Lower lobe of right lung (tissue), 2 donors: ENCODE data around the gene PXYLP1. TPM values are rescaled to one million over a fixed set of nuclear protein-coding genes. Genes with fewer than 3 reads are reported as not detected.

ENCODE experiments used
- ATAC-seq, 2 donors: fragments of 200-7000 bp; cut with Tn5 transposase; one replicate each; pipeline ENCODE4 v1.9.1; 2020 to 2022; ENCODE audit warnings: mild to moderate bottlenecking in 2 of 2, moderate library complexity in 2 of 2
- DNase-seq: peaks from one replicate; pipeline ENCODE4 v3.0.0-alpha.2; 2020
- H3K27ac ChIP-seq: fragments of 200-600 bp; one replicate; pipeline ENCODE4 v1.8.0; 2022
- H3K27me3 ChIP-seq: fragments of 200-600 bp; one replicate; pipeline ENCODE4 v1.8.0; 2022; ENCODE audit warnings: low read depth
- H3K36me3 ChIP-seq: fragments of 200-600 bp; one replicate; pipeline ENCODE4 v1.8.0; 2022; ENCODE audit warnings: mild to moderate bottlenecking
- H3K4me1 ChIP-seq: fragments of 200-600 bp; one replicate; pipeline ENCODE4 v1.8.0; 2022
- H3K4me3 ChIP-seq: fragments of 200-600 bp; one replicate; pipeline ENCODE4 v1.8.0; 2022; ENCODE audit warnings: mild to moderate bottlenecking
- H3K9me3 ChIP-seq: fragments of 200-600 bp; one replicate; pipeline ENCODE4 v1.8.0; 2022
- CTCF ChIP-seq: fragments of 200-600 bp; IDR thresholded peaks from one replicate; pipeline ENCODE4 v1.8.0; 2022; ENCODE audit warnings: antibody characterized with exemption, mild to moderate bottlenecking
- intact Hi-C: fragments of 100-400 bp; cut with DNase I; formaldehyde crosslinking; loops from one replicate; pipeline ENCODE4 v1.11.0; 2022
- long read RNA-seq: library from polyadenylated mRNA; unstranded; transcript quantifications from one replicate; pipeline ENCODE4 v2.0.0, GENCODE V29; 2021
- total RNA-seq: library from RNA; stranded (reverse); fragmentation: NEBNext Ultra II Directional; extraction: Animal tissue kit (Norgen Biotek cat#: 25700); gene quantifications from one replicate; pipeline ENCODE4 v1.2.1, GENCODE V29; 2021
- donor health status: DM: no; HTN: yes; CAD: no; lungs with severe emphysema.

PXYLP1 gene
- total RNA-seq, result 8.9 TPM
- long read RNA-seq, transcript PXYLP1-201 (6 exons, 3,281 nt), result major isoform, 8 of 27 reads
- long read RNA-seq, partial matches to known transcripts, result 2 of 27 reads
- long read RNA-seq, other reads (novel, unspliced or antisense), result 15 of 27 reads

- H3K27ac ChIP-seq, result peak within 1 kb of the TSS; percentile 87
- peak; percentile 95 to 97 for ATAC-seq
These were observed at the start of gene PXYLP1 for GRCh38 chr3:141231101-141231951. PXYLP1 (plus strand) TSS chr3:141231825; CDS start chr3:141260176, 28,351 bp downstream.

GRCh38 chr3:141183606-141184005, 48.0 kb upstream of the PXYLP1 start:
- no peaks in the 10 kb centered on the region for H3K9me3 ChIP-seq
- no peak overlapping the region for H3K4me3 ChIP-seq
- no peak overlapping the region for H3K27ac ChIP-seq
- ATAC-seq, result no peak
- H3K4me1 ChIP-seq, result no peaks in the 10 kb centered on the region
- intact Hi-C loops, result no loop called here
- no peak for TF ChIP-seq CTCF
- H3K27me3 ChIP-seq, result no peaks in the 10 kb centered on the region
- DNase-seq, result no peak
- H3K36me3 ChIP-seq, result no peaks in the 10 kb centered on the region

More at GRCh38 chr3:141231101-141231951, at the start of gene PXYLP1:
- Histone ChIP-seq H3K27me3 (no peaks in the 10 kb centered on the region), H3K4me1 (peaks cover 22% of the 10 kb centered on the region), H3K9me3 (no peaks in the 10 kb centered on the region), H3K36me3 (no peaks in the 10 kb centered on the region), H3K4me3 (peak within 1 kb of the TSS; percentile 80)
- peak; percentile 64 for TF ChIP-seq CTCF
- intact Hi-C loops, result no loop called here
- DNase-seq, result peak; percentile 96

GRCh38 chr3:141184430-141184829, 47.2 kb upstream of the PXYLP1 start:
- no peaks in the 10 kb centered on the region for H3K27me3 ChIP-seq
- H3K9me3 ChIP-seq, result no peaks in the 10 kb centered on the region
- H3K27ac ChIP-seq, result no peak overlapping the region
- intact Hi-C loops, result no loop called here
- no peaks in the 10 kb centered on the region for H3K4me1 ChIP-seq
- DNase-seq (no peak), ATAC-seq (no peak)
- TF ChIP-seq CTCF, result no peak
- no peaks in the 10 kb centered on the region for H3K36me3 ChIP-seq
- H3K4me3 ChIP-seq, result no peak overlapping the region

- H3K4me1 ChIP-seq, result no peaks in the 10 kb centered on the region
- no peak for ATAC-seq
- TF ChIP-seq CTCF, result no peak
- no peak for DNase-seq
- H3K9me3 ChIP-seq, result no peaks in the 10 kb centered on the region
- no peak overlapping the region for H3K27ac ChIP-seq
- intact Hi-C loops, result loop anchor here (10.0 kb wide), 1 partner anchor 186 kb away; no protein-coding TSS in a partner anchor
- peaks cover 12% of the 10 kb centered on the region for H3K27me3 ChIP-seq
- no peaks in the 10 kb centered on the region for H3K36me3 ChIP-seq
- no peak overlapping the region for H3K4me3 ChIP-seq
These were observed 40.4 kb upstream of the PXYLP1 start for GRCh38 chr3:141191097-141191749.

- Histone ChIP-seq H3K9me3 (no peaks in the 10 kb centered on the region), H3K4me1 (no peaks in the 10 kb centered on the region), H3K4me3 (no peak overlapping the region), H3K36me3 (no peaks in the 10 kb centered on the region), H3K27ac (no peak overlapping the region), H3K27me3 (peaks cover 12% of the 10 kb centered on the region)
- intact Hi-C loops, result loop anchor here (10.0 kb wide), 1 partner anchor 188 kb away; no protein-coding TSS in a partner anchor
- DNase-seq, result peak; percentile 97
- peak; percentile 98 for TF ChIP-seq CTCF
- peak; percentile 99 for ATAC-seq
These were observed 39.3 kb upstream of the PXYLP1 start for GRCh38 chr3:141192345-141192744.
